Measurements from ENCODE around the gene NT5DC3. TPM values are rescaled to one million over a fixed set of nuclear protein-coding genes. Genes with fewer than 3 reads are reported as not detected.

The NT5DC3 gene
- total RNA-seq, 1 experiment from 2014 or later, result 19.7 TPM

- ChIA-PET POLR2A (ENCODE audit: low non-redundant PET) (no interaction called here), CTCF (interaction anchor here (1.0 kb wide), 1 partner anchor 225 kb away, joined by 8 read pairs; no protein-coding TSS in a partner anchor)
- Histone ChIP-seq H3K9me3 (ENCODE audit: low read depth, low read length, poor library complexity, severe bottlenecking) (no peaks in the 10 kb centered on the region), H3K27me3 (replicated peaks; ENCODE audit: insufficient read depth, low read depth, low read length, poor library complexity) (no peaks in the 10 kb centered on the region), H3K4me3 (ENCODE audit: low read depth, low read length, poor library complexity, severe bottlenecking) (no peak overlapping the region), H3K27ac (ENCODE audit: low read depth, low read length, poor library complexity, severe bottlenecking) (no peak overlapping the region), H3K36me3 (ENCODE audit: insufficient read depth, low read length, poor library complexity, severe bottlenecking) (no peaks in the 10 kb centered on the region), H3K4me1 (ENCODE audit: insufficient read depth, low read length, poor library complexity, severe bottlenecking) (no peaks in the 10 kb centered on the region)
- TF ChIP-seq EZH2 (IDR thresholded peaks at IDR 0.05; ENCODE audit: borderline replicate concordance, low read depth, low read length, poor library complexity, severe bottlenecking) (no peak), CTCF (conservative IDR thresholded peaks at IDR 0.05; ENCODE audit: low read depth, low read length) (peak; percentile 54)
- BruUV-seq (replicated peaks), result no TSS peak
- intact Hi-C loops (cut with micrococcal nuclease; ENCODE audit: unreplicated experiment), result loop anchor here (1.0 kb wide), 1 partner anchor 225 kb away; no protein-coding TSS in a partner anchor
- peak; percentile 42 for DNase-seq (ENCODE audit: low spot score)
Observed at GRCh38 chr12:103884316-103884715, 43.3 kb upstream of the NT5DC3 start.

- Histone ChIP-seq H3K36me3 (ENCODE audit: insufficient read depth, low read length, poor library complexity, severe bottlenecking) (no peaks in the 10 kb centered on the region), H3K27me3 (replicated peaks; ENCODE audit: insufficient read depth, low read depth, low read length, poor library complexity) (no peaks in the 10 kb centered on the region), H3K4me3 (ENCODE audit: low read depth, low read length, poor library complexity, severe bottlenecking) (no peak overlapping the region), H3K4me1 (ENCODE audit: insufficient read depth, low read length, poor library complexity, severe bottlenecking) (no peaks in the 10 kb centered on the region), H3K9me3 (ENCODE audit: low read depth, low read length, poor library complexity, severe bottlenecking) (no peaks in the 10 kb centered on the region), H3K27ac (ENCODE audit: low read depth, low read length, poor library complexity, severe bottlenecking) (no peak overlapping the region)
- ChIA-PET POLR2A (ENCODE audit: low non-redundant PET) (no interaction called here), CTCF (interaction anchor here (1.0 kb wide), 1 partner anchor 225 kb away, joined by 8 read pairs; no protein-coding TSS in a partner anchor)
- TF ChIP-seq EZH2 (IDR thresholded peaks at IDR 0.05; ENCODE audit: borderline replicate concordance, low read depth, low read length, poor library complexity, severe bottlenecking) (no peak), CTCF (conservative IDR thresholded peaks at IDR 0.05; ENCODE audit: low read depth, low read length) (no peak)
- intact Hi-C loops (cut with micrococcal nuclease; ENCODE audit: unreplicated experiment), result loop anchor here (1.0 kb wide), 1 partner anchor 225 kb away; no protein-coding TSS in a partner anchor
- BruUV-seq (replicated peaks), result no TSS peak
- DNase-seq (ENCODE audit: low spot score), result no peak
Observed at GRCh38 chr12:103883908-103884307, 42.9 kb upstream of the NT5DC3 start.

GRCh38 chr12:103882861-103883596 is 42.0 kb upstream of the NT5DC3 start:
- Histone ChIP-seq H3K36me3 (ENCODE audit: insufficient read depth, low read length, poor library complexity, severe bottlenecking) (no peaks in the 10 kb centered on the region), H3K9me3 (ENCODE audit: low read depth, low read length, poor library complexity, severe bottlenecking) (no peaks in the 10 kb centered on the region), H3K27ac (ENCODE audit: low read depth, low read length, poor library complexity, severe bottlenecking) (no peak overlapping the region), H3K4me3 (ENCODE audit: low read depth, low read length, poor library complexity, severe bottlenecking) (no peak overlapping the region), H3K4me1 (ENCODE audit: insufficient read depth, low read length, poor library complexity, severe bottlenecking) (no peaks in the 10 kb centered on the region), H3K27me3 (replicated peaks; ENCODE audit: insufficient read depth, low read depth, low read length, poor library complexity) (no peaks in the 10 kb centered on the region)
- ChIA-PET POLR2A (ENCODE audit: low non-redundant PET) (interaction anchor here (0.7 kb wide), 1 partner anchor 46 kb away, joined by 4 read pairs; no protein-coding TSS in a partner anchor), CTCF (no interaction called here)
- no peak for DNase-seq (ENCODE audit: low spot score)
- TF ChIP-seq EZH2 (IDR thresholded peaks at IDR 0.05; ENCODE audit: borderline replicate concordance, low read depth, low read length, poor library complexity, severe bottlenecking) (no peak), CTCF (conservative IDR thresholded peaks at IDR 0.05; ENCODE audit: low read depth, low read length) (no peak)
- intact Hi-C loops (cut with micrococcal nuclease; ENCODE audit: unreplicated experiment), result no loop called here
- BruUV-seq (replicated peaks), result no TSS peak

All from A673 (cell line).